SU-DHL-6 (cell line): Measurements from ENCODE around the gene RRP15.

Experiments
- H2AFZ ChIP-seq: fragments of 200-600 bp; sonication (generic); 2 replicates; pipeline ENCODE4 v1.6.1; 2014; ENCODE audit warnings: low read depth, mild to moderate bottlenecking, moderate library complexity, mixed read lengths, antibody characterized with exemption, low read length; ENCODE audit not compliant: severe bottlenecking
- H3F3A ChIP-seq: fragments of 200-600 bp; shearing (Covaris generic); 2 replicates; pipeline ENCODE4 v1.6.0; 2016; ENCODE audit warnings: antibody characterized with exemption, mild to moderate bottlenecking; ENCODE audit not compliant: insufficient read depth
- H3K27ac ChIP-seq: fragments of 200-600 bp; sonication (generic); 2 replicates; pipeline ENCODE4 v1.5.1; 2016; ENCODE audit warnings: low read depth, mild to moderate bottlenecking, low read length, moderate library complexity, mixed read lengths
- H3K27me3 ChIP-seq: fragments of 200-600 bp; sonication (generic), shearing (Covaris generic); 2 replicates; pipeline ENCODE4 v1.6.0; 2014; ENCODE audit warnings: mild to moderate bottlenecking, low read length
- H3K36me3 ChIP-seq: fragments of 200-600 bp; sonication (generic); 2 replicates; pipeline ENCODE4 v1.6.1; 2014; ENCODE audit warnings: mild to moderate bottlenecking, low read length, mixed read lengths
- H3K4me2 ChIP-seq: fragments of 300-600, 200-600 bp; shearing (Covaris generic), sonication (generic); 2 replicates; pipeline ENCODE4 v1.6.0; 2014; ENCODE audit warnings: low read length, low read depth, mild to moderate bottlenecking; ENCODE audit not compliant: poor library complexity, severe bottlenecking
- H3K4me3 ChIP-seq: fragments of 200-600 bp; sonication (generic); 2 replicates; pipeline ENCODE4 v1.5.1; 2014; ENCODE audit warnings: antibody characterized with exemption, low read length, mild to moderate bottlenecking, mixed read lengths; ENCODE audit not compliant: insufficient read depth, poor library complexity, severe bottlenecking
- H3K79me2 ChIP-seq: fragments of 200-600 bp; sonication (generic); 2 replicates; pipeline ENCODE4 v1.6.1; 2014; ENCODE audit warnings: mild to moderate bottlenecking, low read length, moderate library complexity; ENCODE audit not compliant: insufficient read depth
- H3K9ac ChIP-seq: fragments of 200-600 bp; sonication (generic); 2 replicates; pipeline ENCODE4 v1.7.0; 2014; ENCODE audit warnings: mild to moderate bottlenecking, low read length
- H3K9me2 ChIP-seq: fragments of 200-600 bp; sonication (generic); replicated peaks from 2 replicates; pipeline ENCODE4 v1.6.1; 2014; ENCODE audit warnings: low read length; ENCODE audit not compliant: insufficient read depth
- H3K9me3 ChIP-seq: fragments of 200-600 bp; sonication (generic); 2 replicates; pipeline ENCODE4 v1.6.1; 2014; ENCODE audit warnings: low read length, mixed read lengths; ENCODE audit not compliant: insufficient read depth
- H4K20me1 ChIP-seq: fragments of 200-600 bp; sonication (generic); 2 replicates; pipeline ENCODE4 v1.6.1; 2014; ENCODE audit warnings: low read depth, mild to moderate bottlenecking, antibody characterized with exemption, low read length, moderate library complexity, mixed read lengths
- EZH2phosphoT487 ChIP-seq: fragments of 200-600 bp; sonication (generic), shearing (Covaris generic); conservative IDR thresholded peaks from 2 replicates; pipeline ENCODE4 v1.6.1; 2018; ENCODE audit warnings: mild to moderate bottlenecking, antibody characterized with exemption, low read length, moderate library complexity, mixed read lengths
- TF ChIP-seq, protein P1 (sequence below): fragments of 200-600 bp; sonication (generic); IDR thresholded peaks from one replicate; pipeline ENCODE4 v1.5.1; 2017; ENCODE audit warnings: antibody characterized with exemption, mild to moderate bottlenecking, low read length, moderate library complexity; ENCODE audit not compliant: insufficient read depth, poor library complexity, severe bottlenecking

RRP15 gene

DNA sequence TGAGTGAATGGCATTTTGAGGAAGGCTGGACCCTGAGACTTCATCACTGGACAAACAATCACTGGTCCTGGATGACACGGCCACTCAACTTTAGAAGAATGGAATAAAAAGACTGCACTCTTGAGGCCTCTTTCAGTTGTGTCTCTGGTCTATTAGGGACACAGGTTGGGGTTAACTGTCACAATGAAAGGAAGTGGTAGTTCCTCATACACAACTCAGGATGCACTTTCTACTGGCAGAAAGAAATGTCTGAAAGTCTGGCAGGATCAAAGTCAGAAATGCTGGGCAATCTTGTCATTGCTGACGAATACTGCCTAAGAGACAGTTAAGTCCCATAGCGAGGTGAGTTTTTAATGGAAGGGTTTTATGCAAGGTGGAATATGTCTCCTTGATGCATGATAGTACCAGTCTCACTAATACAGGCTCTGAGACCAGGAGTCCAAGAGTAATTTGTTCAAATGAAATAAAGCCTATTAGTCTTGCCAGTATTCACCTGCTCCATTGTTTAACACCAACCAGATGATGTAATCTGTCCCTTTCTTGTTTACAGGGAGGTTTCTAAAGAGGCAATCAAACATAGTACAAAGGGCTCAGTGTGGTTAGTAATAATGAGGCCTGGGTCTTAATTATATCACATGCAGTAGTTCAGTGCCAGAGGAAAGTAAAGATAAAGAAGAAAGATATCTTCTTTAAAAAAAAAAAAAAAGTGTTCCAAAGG lies 11.2 kb upstream of the RRP15 start:
- no peak overlapping the region for H3K9ac ChIP-seq
- H3K27ac ChIP-seq = no peak overlapping the region
- no peak overlapping the region for H3K4me3 ChIP-seq
- no peaks in the 10 kb centered on the region for H3K36me3 ChIP-seq
- no peaks in the 10 kb centered on the region for H3K9me2 ChIP-seq
- H3K4me2 ChIP-seq = no peak overlapping the region
- H4K20me1 ChIP-seq = no peaks in the 10 kb centered on the region
- no peak for TF ChIP-seq EZH2phosphoT487
- TF ChIP-seq, protein P1, sequence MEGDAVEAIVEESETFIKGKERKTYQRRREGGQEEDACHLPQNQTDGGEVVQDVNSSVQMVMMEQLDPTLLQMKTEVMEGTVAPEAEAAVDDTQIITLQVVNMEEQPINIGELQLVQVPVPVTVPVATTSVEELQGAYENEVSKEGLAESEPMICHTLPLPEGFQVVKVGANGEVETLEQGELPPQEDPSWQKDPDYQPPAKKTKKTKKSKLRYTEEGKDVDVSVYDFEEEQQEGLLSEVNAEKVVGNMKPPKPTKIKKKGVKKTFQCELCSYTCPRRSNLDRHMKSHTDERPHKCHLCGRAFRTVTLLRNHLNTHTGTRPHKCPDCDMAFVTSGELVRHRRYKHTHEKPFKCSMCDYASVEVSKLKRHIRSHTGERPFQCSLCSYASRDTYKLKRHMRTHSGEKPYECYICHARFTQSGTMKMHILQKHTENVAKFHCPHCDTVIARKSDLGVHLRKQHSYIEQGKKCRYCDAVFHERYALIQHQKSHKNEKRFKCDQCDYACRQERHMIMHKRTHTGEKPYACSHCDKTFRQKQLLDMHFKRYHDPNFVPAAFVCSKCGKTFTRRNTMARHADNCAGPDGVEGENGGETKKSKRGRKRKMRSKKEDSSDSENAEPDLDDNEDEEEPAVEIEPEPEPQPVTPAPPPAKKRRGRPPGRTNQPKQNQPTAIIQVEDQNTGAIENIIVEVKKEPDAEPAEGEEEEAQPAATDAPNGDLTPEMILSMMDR = no peak
- H3K27me3 ChIP-seq = no peaks in the 10 kb centered on the region
- no peaks in the 10 kb centered on the region for H3K9me3 ChIP-seq
- no peaks in the 10 kb centered on the region for H3F3A ChIP-seq
- H3K79me2 ChIP-seq = no peaks in the 10 kb centered on the region
- H2AFZ ChIP-seq = no peak overlapping the region

DNA sequence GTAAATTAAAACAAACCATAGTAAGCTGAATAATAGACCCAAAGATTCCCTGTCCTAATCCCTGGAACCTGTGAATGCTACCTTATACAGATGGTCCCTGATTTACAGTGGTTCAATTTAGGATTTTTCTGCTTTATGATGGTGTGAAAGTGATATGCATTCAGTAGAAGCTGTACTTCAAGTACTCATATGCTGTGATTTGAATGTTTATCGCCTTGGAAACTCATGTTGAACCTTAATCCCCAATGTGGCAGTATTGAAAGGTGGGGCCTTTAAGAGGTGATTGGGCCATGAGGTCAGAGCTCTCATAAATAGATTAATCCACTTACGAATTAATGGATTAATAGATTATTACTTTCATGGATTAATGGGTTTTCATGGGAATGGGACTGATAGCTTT lies 10.6 kb upstream of the RRP15 start:
- Histone ChIP-seq H3K79me2 (no peaks in the 10 kb centered on the region), H3K36me3 (no peaks in the 10 kb centered on the region), H2AFZ (no peak overlapping the region), H3K4me2 (no peak overlapping the region), H3F3A (no peaks in the 10 kb centered on the region), H3K4me3 (no peak overlapping the region), H3K9me3 (no peaks in the 10 kb centered on the region), H3K9ac (no peak overlapping the region), H3K9me2 (no peaks in the 10 kb centered on the region), H3K27me3 (no peaks in the 10 kb centered on the region), H3K27ac (no peak overlapping the region), H4K20me1 (no peaks in the 10 kb centered on the region)
- no peak for TF ChIP-seq EZH2phosphoT487
- TF ChIP-seq, protein P1 = no peak

GRCh38 chr1:218275823-218276222 lies 9.3 kb upstream of the RRP15 start:
- Histone ChIP-seq H3K36me3 (no peaks in the 10 kb centered on the region), H3K27me3 (no peaks in the 10 kb centered on the region), H3K4me2 (no peak overlapping the region)

More at GRCh38 chr1:218275823-218276222, 9.3 kb upstream of the RRP15 start:
- Histone ChIP-seq H3K9me2 (no peaks in the 10 kb centered on the region), H3K9ac (no peak overlapping the region), H3K27ac (no peak overlapping the region), H3K9me3 (no peaks in the 10 kb centered on the region), H4K20me1 (no peaks in the 10 kb centered on the region), H3K79me2 (no peaks in the 10 kb centered on the region), H3K4me3 (no peak overlapping the region), H2AFZ (no peak overlapping the region), H3F3A (no peaks in the 10 kb centered on the region)
- TF ChIP-seq EZH2phosphoT487 = no peak
- TF ChIP-seq, protein P1 = no peak
